Measurements from ENCODE around the gene DCP1B.

DNA sequence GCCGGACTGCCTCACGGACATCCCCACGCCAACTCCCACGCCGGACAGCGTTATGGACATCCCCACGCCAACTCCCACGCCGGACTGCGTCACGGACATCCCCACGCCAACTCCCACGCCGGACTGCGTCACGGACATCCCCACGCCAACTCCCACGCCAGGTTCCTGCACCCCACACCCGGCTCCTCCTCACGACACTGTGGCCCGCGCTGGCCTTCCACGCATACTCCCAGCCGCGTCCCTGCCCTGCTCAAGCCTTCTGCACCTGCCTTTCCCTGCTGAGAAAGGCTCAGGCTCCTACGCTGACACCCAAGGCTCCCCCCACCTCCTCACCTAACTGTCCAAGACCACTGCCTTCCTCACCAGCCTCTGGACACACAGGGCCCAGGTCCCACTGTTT lies 95.5 kb downstream of the DCP1B start:
- TF ChIP-seq, protein P1, sequence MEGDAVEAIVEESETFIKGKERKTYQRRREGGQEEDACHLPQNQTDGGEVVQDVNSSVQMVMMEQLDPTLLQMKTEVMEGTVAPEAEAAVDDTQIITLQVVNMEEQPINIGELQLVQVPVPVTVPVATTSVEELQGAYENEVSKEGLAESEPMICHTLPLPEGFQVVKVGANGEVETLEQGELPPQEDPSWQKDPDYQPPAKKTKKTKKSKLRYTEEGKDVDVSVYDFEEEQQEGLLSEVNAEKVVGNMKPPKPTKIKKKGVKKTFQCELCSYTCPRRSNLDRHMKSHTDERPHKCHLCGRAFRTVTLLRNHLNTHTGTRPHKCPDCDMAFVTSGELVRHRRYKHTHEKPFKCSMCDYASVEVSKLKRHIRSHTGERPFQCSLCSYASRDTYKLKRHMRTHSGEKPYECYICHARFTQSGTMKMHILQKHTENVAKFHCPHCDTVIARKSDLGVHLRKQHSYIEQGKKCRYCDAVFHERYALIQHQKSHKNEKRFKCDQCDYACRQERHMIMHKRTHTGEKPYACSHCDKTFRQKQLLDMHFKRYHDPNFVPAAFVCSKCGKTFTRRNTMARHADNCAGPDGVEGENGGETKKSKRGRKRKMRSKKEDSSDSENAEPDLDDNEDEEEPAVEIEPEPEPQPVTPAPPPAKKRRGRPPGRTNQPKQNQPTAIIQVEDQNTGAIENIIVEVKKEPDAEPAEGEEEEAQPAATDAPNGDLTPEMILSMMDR (IDR thresholded peaks at IDR 0.05; ENCODE audit: insufficient read depth, low read length, poor library complexity, severe bottlenecking), result no peak
- no peak for TF ChIP-seq EZH2phosphoT487 (conservative IDR thresholded peaks at IDR 0.05; ENCODE audit: low read length)

Data from SU-DHL-6 (cell line).